Testis (tissue), 3 donors: ENCODE results near the gene PKIG. TPM values are rescaled to one million over a fixed set of nuclear protein-coding genes. Genes with fewer than 3 reads are reported as not detected.

Source experiments
- DNase-seq: peaks from one replicate; pipeline ENCODE4 v3.0.0-alpha.2; 2019
- H3K27ac ChIP-seq, 2 donors: fragments of 200-600 bp; sonication (generic); one replicate each; pipeline ENCODE4 v1.5.1; 2019
- H3K27me3 ChIP-seq: fragments of 200-600 bp; sonication (generic); one replicate; pipeline ENCODE4 v1.5.1; 2019
- H3K36me3 ChIP-seq: fragments of 200-600 bp; sonication (generic); one replicate; pipeline ENCODE4 v1.5.1; 2017; ENCODE audit warnings: low read depth; ENCODE audit errors: missing control alignments
- H3K4me1 ChIP-seq: fragments of 200-600 bp; sonication (generic); one replicate; pipeline ENCODE4 v1.5.1; 2019
- H3K4me3 ChIP-seq, 2 donors: fragments of 200-600 bp; sonication (generic); one replicate each; pipeline ENCODE4 v1.5.1; 2017 to 2019
- H3K9me3 ChIP-seq: fragments of 200-600 bp; sonication (generic); one replicate; pipeline ENCODE4 v1.5.1; 2017
- POLR2A ChIP-seq: fragments of 450-650 bp; IDR thresholded peaks from one replicate; pipeline ENCODE4 v1.6.1; 2017; ENCODE audit warnings: antibody characterized with exemption, mild to moderate bottlenecking, moderate library complexity
- WGBS, 2 donors: methylation state at CpG; one replicate each; pipeline ENCODE4 v1.1.5; 2018; 5-methylcytosine and 5-hydroxymethylcytosine counted together
- intact Hi-C: fragments of 100-400 bp; cut with DNase I; formaldehyde crosslinking; loops from one replicate; pipeline ENCODE4 v1.15.1; 2023; ENCODE audit warnings: low total_unique reads
- polyA plus RNA-seq: library from polyadenylated mRNA; stranded (reverse); fragments of 350-450 nt; fragmentation: Illumina TruSeq; extraction: RNeasy Lipid Tissue Mini Kit (QIAGEN cat#74804); gene quantifications from one replicate; pipeline ENCODE4 v1.2.3, GENCODE V29; 2014; ENCODE audit warnings: low read depth, low replicate concordance; ENCODE audit not compliant: insufficient read depth
- total RNA-seq, 2 donors: library from RNA; depleted of rRNA; stranded (reverse); fragments of >200 nt; gene quantifications; one replicate each; pipeline ENCODE4 v1.2.3, GENCODE V29; 2016
- TF ChIP-seq, protein P1 (sequence below), 3 experiments: fragments of 450-650 bp in 2 of 3; fragments of 200-600 bp in 1 of 3; sonication (generic) in 1 of 3; IDR thresholded peaks; one replicate each; pipeline ENCODE4 v1.5.1; 2016 to 2019; ENCODE audit warnings: antibody characterized with exemption in 3 of 3, mild to moderate bottlenecking in 2 of 3, moderate library complexity in 1 of 3

Gene PKIG
- total and polyA plus RNA-seq, 3 donors from 2014 or later = 66.6 to 180 (median 70.4) TPM

DNA sequence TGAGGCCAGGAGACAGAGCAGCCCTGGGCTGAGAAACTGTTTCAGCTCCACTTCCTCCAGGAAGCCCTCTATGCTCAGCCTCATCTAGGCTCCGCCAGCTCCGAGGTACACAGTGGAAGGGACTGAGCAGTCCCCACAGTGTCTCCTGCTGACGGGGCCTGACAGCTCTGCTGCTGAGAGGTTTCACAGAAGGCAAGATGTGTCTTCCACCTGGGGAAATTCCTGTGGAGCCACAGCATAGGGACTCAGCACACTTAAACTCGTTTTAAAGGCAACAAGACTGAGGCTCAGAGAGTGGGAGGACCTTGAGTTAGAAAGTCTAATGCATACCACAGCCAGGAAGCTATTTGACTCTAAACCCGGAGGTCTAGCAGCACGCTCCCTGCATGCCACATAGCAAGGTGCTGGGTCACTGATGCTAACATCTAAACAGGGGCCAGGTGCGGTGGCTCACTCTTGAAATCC lies 62.3 kb downstream of the PKIG start:
- TF ChIP-seq, protein P1, sequence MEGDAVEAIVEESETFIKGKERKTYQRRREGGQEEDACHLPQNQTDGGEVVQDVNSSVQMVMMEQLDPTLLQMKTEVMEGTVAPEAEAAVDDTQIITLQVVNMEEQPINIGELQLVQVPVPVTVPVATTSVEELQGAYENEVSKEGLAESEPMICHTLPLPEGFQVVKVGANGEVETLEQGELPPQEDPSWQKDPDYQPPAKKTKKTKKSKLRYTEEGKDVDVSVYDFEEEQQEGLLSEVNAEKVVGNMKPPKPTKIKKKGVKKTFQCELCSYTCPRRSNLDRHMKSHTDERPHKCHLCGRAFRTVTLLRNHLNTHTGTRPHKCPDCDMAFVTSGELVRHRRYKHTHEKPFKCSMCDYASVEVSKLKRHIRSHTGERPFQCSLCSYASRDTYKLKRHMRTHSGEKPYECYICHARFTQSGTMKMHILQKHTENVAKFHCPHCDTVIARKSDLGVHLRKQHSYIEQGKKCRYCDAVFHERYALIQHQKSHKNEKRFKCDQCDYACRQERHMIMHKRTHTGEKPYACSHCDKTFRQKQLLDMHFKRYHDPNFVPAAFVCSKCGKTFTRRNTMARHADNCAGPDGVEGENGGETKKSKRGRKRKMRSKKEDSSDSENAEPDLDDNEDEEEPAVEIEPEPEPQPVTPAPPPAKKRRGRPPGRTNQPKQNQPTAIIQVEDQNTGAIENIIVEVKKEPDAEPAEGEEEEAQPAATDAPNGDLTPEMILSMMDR (IDR thresholded peaks at IDR 0.05) = no peak
- TF ChIP-seq POLR2A = no peak
- intact Hi-C loops = no loop called here
- no peak overlapping the region for H3K4me3 ChIP-seq
- 80 to 92% methylated on average over 3 to 7 of the region's 7 CpGs for WGBS, 2 donors
- no peak overlapping the region for H3K27ac ChIP-seq
- no peaks in the 10 kb centered on the region for H3K36me3 ChIP-seq
- DNase-seq = no peak
- H3K4me1 ChIP-seq = peaks cover 12% of the 10 kb centered on the region
- no peaks in the 10 kb centered on the region for H3K27me3 ChIP-seq
- no peaks in the 10 kb centered on the region for H3K9me3 ChIP-seq

DNA sequence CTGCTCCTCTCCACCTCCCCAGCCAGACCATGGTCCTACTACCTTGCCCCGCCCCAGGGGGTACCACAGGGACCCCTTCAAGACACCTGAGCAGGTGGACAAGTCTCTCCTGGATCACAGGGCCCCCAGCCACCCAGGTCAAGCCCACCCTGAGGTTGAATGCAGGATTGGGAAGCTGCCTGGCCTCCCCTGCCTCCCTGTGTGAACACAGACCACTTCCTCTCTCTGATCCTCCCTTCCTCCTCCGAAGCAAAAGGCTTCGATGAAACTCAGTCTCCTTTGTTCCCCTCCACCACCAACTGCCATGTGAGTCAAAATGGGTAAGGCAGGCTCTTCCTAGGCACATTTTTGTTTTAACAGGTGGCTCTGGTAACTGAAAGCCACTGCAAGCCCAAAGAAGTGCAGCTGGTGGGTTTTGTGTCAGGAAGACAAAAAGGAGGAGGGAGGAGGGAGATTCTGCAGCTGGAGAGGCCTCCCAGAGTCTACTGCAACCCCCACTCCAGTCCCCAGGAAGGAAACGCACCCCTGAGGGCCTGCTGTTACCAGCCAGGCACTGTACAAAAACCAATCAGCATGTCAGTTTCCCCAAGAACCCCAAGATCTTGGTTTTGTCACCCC lies 63.8 kb downstream of the PKIG start:
- TF ChIP-seq, protein P1 (IDR thresholded peaks at IDR 0.05) = no peak
- no peak for TF ChIP-seq POLR2A
- H3K4me1 ChIP-seq = peaks cover 17% of the 10 kb centered on the region
- no peaks in the 10 kb centered on the region for H3K36me3 ChIP-seq
- no peak overlapping the region for H3K4me3 ChIP-seq
- no peak overlapping the region for H3K27ac ChIP-seq
- WGBS, 2 donors = 48 to 76% methylated on average over 2 to 4 of the region's 4 CpGs
- intact Hi-C loops = no loop called here
- H3K27me3 ChIP-seq = no peaks in the 10 kb centered on the region
- DNase-seq = no peak
- H3K9me3 ChIP-seq = no peaks in the 10 kb centered on the region

DNA sequence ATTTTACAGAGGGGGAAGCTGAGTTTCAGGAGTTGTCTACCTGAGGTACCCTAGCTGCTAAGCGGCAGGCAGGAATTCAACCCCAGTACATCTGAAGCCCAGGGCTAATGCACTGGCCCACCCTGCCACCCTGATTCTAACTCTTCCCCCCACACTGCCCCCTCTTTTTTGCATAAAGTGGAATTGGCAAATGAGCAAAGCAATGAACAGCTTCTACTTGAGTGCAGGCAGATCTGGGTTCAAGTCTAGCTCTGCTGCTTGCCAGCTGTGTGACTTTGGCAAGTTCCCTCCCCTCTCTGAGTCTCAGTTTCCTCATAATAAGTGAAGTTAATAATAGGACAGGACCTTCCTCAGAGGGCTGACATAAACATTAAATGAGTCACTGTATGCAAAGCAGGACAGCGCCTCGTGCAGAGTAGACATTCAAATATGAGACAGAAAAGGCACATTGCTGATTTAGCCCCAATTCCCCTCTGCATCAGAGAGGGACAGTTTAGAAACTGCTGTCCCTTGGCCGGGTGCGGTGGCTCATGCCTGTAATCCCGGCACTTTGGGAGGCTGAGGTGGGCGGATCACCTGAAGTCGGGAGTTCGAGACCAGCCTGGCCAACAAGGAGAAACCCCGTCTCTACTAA lies 64.4 kb downstream of the PKIG start:
- Histone ChIP-seq H3K4me1 (peaks cover 17% of the 10 kb centered on the region), H3K27me3 (no peaks in the 10 kb centered on the region), H3K27ac (no peak overlapping the region), H3K36me3 (no peaks in the 10 kb centered on the region), H3K4me3 (no peak overlapping the region), H3K9me3 (no peaks in the 10 kb centered on the region)
- TF ChIP-seq POLR2A = no peak
- TF ChIP-seq, protein P1 (IDR thresholded peaks at IDR 0.05) = no peak
- no peak for DNase-seq
- intact Hi-C loops = no loop called here
- 87 to 93% methylated on average over 10 of the region's 10 CpGs for WGBS, 2 donors

DNA sequence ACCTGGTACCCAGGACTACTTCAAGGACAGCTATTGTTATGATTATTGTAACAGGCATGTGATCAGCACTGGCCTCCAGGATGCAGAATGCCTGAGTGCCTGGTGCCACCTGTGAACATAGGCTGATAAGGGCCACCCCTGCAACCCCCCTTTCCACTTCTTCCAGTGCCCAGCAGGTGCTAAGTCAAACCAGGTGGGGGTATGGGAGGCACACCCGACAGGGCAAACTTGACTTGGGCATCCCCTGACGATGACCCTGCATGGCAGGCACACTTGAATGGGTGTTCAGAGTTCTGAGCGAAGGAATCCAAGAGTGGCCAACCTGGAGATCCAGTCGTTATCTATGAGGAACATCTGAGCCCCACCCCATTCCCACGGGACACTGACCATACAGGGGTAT lies 65.7 kb downstream of the PKIG start:
- H3K9me3 ChIP-seq = no peaks in the 10 kb centered on the region
- DNase-seq = no peak
- no peak overlapping the region for H3K27ac ChIP-seq
- TF ChIP-seq, protein P1 (IDR thresholded peaks at IDR 0.05) = no peak
- TF ChIP-seq POLR2A = no peak
- H3K36me3 ChIP-seq = no peaks in the 10 kb centered on the region
- intact Hi-C loops = no loop called here
- H3K27me3 ChIP-seq = no peaks in the 10 kb centered on the region
- H3K4me1 ChIP-seq = peaks cover 9% of the 10 kb centered on the region
- no peak overlapping the region for H3K4me3 ChIP-seq
- WGBS, 2 donors = 80 to 91% methylated on average over 2 to 5 of the region's 5 CpGs
